Left ventricle myocardium superior (tissue), 1 donor: ENCODE data around the gene ZNF675. TPM values are rescaled to one million over a fixed set of nuclear protein-coding genes. Genes with fewer than 3 reads are reported as not detected.
"Not testable (repeated sequence)": the region's sequence is repeated elsewhere in the genome, so short reads cannot be mapped to it uniquely, and the experiment has no call there.

ENCODE experiments used
- ATAC-seq: fragments of 200-7000 bp; cut with Tn5 transposase; one replicate; pipeline ENCODE4 v1.9.1; 2020; ENCODE audit warnings: mild to moderate bottlenecking, moderate library complexity
- DNase-seq: peaks from one replicate; pipeline ENCODE4 v3.0.0-alpha.2; 2020
- intact Hi-C: fragments of 100-400 bp; cut with micrococcal nuclease; formaldehyde crosslinking; loops from one replicate; pipeline ENCODE4 v1.11.0; 2022
- long read RNA-seq: library from polyadenylated mRNA; unstranded; transcript quantifications from one replicate; pipeline ENCODE4 v2.0.0, GENCODE V29; 2021
- total RNA-seq: library from RNA; stranded (reverse); fragmentation: NEBNext Ultra II Directional; extraction: Animal tissue kit (Norgen Biotek cat#: 25700); gene quantifications from one replicate; pipeline ENCODE4 v1.2.1, GENCODE V29; 2021
- donor health status: DM: no; HTN: yes; CAD: no; lungs with severe emphysema.

ZNF675 gene
- total RNA-seq = 4.2 TPM
- long read RNA-seq, transcript ZNF675-201 (4 exons, 2,301 nt) = major isoform, 9 of 11 reads
- long read RNA-seq, partial matches to known transcripts = 0 of 11 reads
- long read RNA-seq, other reads (novel, unspliced or antisense) = 1 of 11 reads

GRCh38 chr19:23686621-23687423 is at the start of gene ZNF675:
Gene ZNF675, minus strand, starts transcription at chr19:23687212. Its CDS starts 179 bp downstream, at chr19:23687033.
- ATAC-seq = peak; percentile 99
- DNase-seq = peak; percentile 95
- intact Hi-C loops = no loop called here

- intact Hi-C loops, DNase-seq, ATAC-seq: not testable (repeated sequence)
These were observed 43.9 kb upstream of the ZNF675 start for GRCh38 chr19:23730729-23731465.

- intact Hi-C loops, DNase-seq, ATAC-seq: not testable (repeated sequence)
These were observed 37.1 kb upstream of the ZNF675 start for GRCh38 chr19:23724161-23724560.

- no peak for ATAC-seq
- intact Hi-C loops = no loop called here
- DNase-seq = no peak
These were observed 31.8 kb upstream of the ZNF675 start for GRCh38 chr19:23718802-23719201.

GRCh38 chr19:23716792-23717191 is 29.8 kb upstream of the ZNF675 start:
- ATAC-seq (no peak), DNase-seq (no peak)
- intact Hi-C loops = no loop called here

- no peak for ATAC-seq
- DNase-seq = no peak
- intact Hi-C loops = no loop called here
These were observed 22.3 kb upstream of the ZNF675 start for GRCh38 chr19:23709347-23709746.

GRCh38 chr19:23706657-23707056 is 19.6 kb upstream of the ZNF675 start:
- DNase-seq = no peak
- intact Hi-C loops = no loop called here

GRCh38 chr19:23699521-23699860 is 12.5 kb upstream of the ZNF675 start:
- ATAC-seq (peak; percentile 24), DNase-seq (no peak)
- intact Hi-C loops = no loop called here

More at GRCh38 chr19:23706657-23707056, 19.6 kb upstream of the ZNF675 start:
- ATAC-seq = no peak

GRCh38 chr19:23698711-23699520 is 11.9 kb upstream of the ZNF675 start:
- DNase-seq (no peak), ATAC-seq (no peak)
- intact Hi-C loops = no loop called here

- intact Hi-C loops, DNase-seq, ATAC-seq: not testable (repeated sequence)
These were observed 5.9 kb upstream of the ZNF675 start for GRCh38 chr19:23692937-23693336.

GRCh38 chr19:23673132-23673531 is 13.9 kb downstream of the ZNF675 start:
- intact Hi-C loops = no loop called here
- no peak for DNase-seq
- no peak for ATAC-seq

GRCh38 chr19:23668606-23669005 is 18.4 kb downstream of the ZNF675 start:
- DNase-seq, ATAC-seq, intact Hi-C loops: not testable (repeated sequence)

- no peak for ATAC-seq
- no peak for DNase-seq
- intact Hi-C loops = no loop called here
These were observed 21.2 kb downstream of the ZNF675 start for GRCh38 chr19:23665651-23666410.

GRCh38 chr19:23649817-23650216 is 37.2 kb downstream of the ZNF675 start:
- ATAC-seq, DNase-seq, intact Hi-C loops: not testable (repeated sequence)

Other genes starting within 250 kb of the ZNF675 start
- 0.30 TPM for gene ZNF681, start 71.7 kb upstream of the ZNF675 start, total RNA-seq
- not detected for gene ZNF726, start 227.7 kb upstream of the ZNF675 start, total RNA-seq